CD4-positive, alpha-beta T cell treated with Interferon gamma for 1 hour (primary cell): ENCODE data around the gene KRTAP4-9.
A peak's percentile ranks its signal among the peaks of the same experiment; 100 is the strongest.
"Not testable (repeated sequence)": the region's sequence is repeated elsewhere in the genome, so short reads cannot be mapped to it uniquely, and the experiment has no call there.

ENCODE experiments used
- DNase-seq: peaks from one replicate; pipeline ENCODE4 v3.0.0-alpha.2; 2020

Gene KRTAP4-9

GRCh38 chr17:41098481-41098880 is 6.7 kb upstream of the KRTAP4-9 start:
- no peak for DNase-seq

- DNase-seq: not testable (repeated sequence)
These were observed 5.3 kb upstream of the KRTAP4-9 start for GRCh38 chr17:41099682-41100480.

- DNase-seq: no peak
These were observed 3.5 kb upstream of the KRTAP4-9 start, which contains the start of gene KRTAP4-16 for GRCh38 chr17:41101586-41102259. Gene KRTAP4-16, minus strand, starts transcription at chr17:41102209. Its CDS starts 0 bp downstream, at chr17:41102209.

- DNase-seq: no peak
These were observed 1.3 kb upstream of the KRTAP4-9 start for GRCh38 chr17:41103896-41104295.

- not testable (repeated sequence) for DNase-seq
These were observed 677 bp upstream of the KRTAP4-9 start for GRCh38 chr17:41104386-41105038.

- no peak for DNase-seq
These were observed 2.8 kb downstream of the KRTAP4-9 start for GRCh38 chr17:41107941-41108450.

- not testable (repeated sequence) for DNase-seq
These were observed 3.7 kb downstream of the KRTAP4-9 start for GRCh38 chr17:41108728-41109386.

GRCh38 chr17:41111151-41111885 is 6.1 kb downstream of the KRTAP4-9 start:
- DNase-seq: no peak

GRCh38 chr17:41116297-41116696 is 11.1 kb downstream of the KRTAP4-9 start:
- peak; percentile 41 for DNase-seq

- not testable (repeated sequence) for DNase-seq
These were observed 12.7 kb downstream of the KRTAP4-9 start, which contains the start of gene KRTAP4-11 for GRCh38 chr17:41117846-41118386. Gene KRTAP4-11, minus strand, starts transcription at chr17:41118373. Its CDS starts 58 bp downstream, at chr17:41118315.

- no peak for DNase-seq
These were observed 13.5 kb downstream of the KRTAP4-9 start for GRCh38 chr17:41118721-41119120.

GRCh38 chr17:41119696-41120690 is 14.8 kb downstream of the KRTAP4-9 start:
- peak; percentile 20 for DNase-seq

- no peak for DNase-seq
These were observed 16.6 kb downstream of the KRTAP4-9 start for GRCh38 chr17:41121742-41122141.

- not testable (repeated sequence) for DNase-seq
These were observed 18.3 kb downstream of the KRTAP4-9 start for GRCh38 chr17:41123292-41123990.

- not testable (repeated sequence) for DNase-seq
These were observed 18.8 kb downstream of the KRTAP4-9 start, which contains the start of gene KRTAP4-12 for GRCh38 chr17:41123991-41124371. Gene KRTAP4-12, minus strand, starts transcription at chr17:41124182. Its CDS starts 60 bp downstream, at chr17:41124122.

GRCh38 chr17:41125064-41125463 is 19.9 kb downstream of the KRTAP4-9 start:
- no peak for DNase-seq

- no peak for DNase-seq
These were observed 21.2 kb downstream of the KRTAP4-9 start for GRCh38 chr17:41126412-41126811.

GRCh38 chr17:41127371-41127770 is 22.2 kb downstream of the KRTAP4-9 start:
- DNase-seq: no peak

- no peak for DNase-seq
These were observed 26.8 kb downstream of the KRTAP4-9 start for GRCh38 chr17:41131979-41132378.
